Activated CD8-positive, alpha-beta memory T cell treated with anti-CD3 and anti-CD28 coated beads, Interleukin-2, amount 10 ng/mL, durations not matched to agents 7 days and 5 days (primary cell): ENCODE measurements around the gene RPS15. TPM values are rescaled to one million over a fixed set of nuclear protein-coding genes. Genes with fewer than 3 reads are reported as not detected.

Experiments used
- ATAC-seq: fragments of 150-1000 bp; cut with Tn5 transposase; one replicate; pipeline ENCODE4 v1.10.0; 2021; ENCODE audit warnings: moderate library complexity
- CTCF ChIA-PET: fragments of 350-600 bp; sonication (Branson Sonifier 250); formaldehyde crosslinking; loops from one replicate; lab custom pipeline; 2021; ENCODE audit warnings: antibody characterized with exemption; lab: Charles Lee
- DNase-seq: peaks from one replicate; pipeline ENCODE4 v3.0.0-alpha.2; 2020
- H3K27ac Mint-ChIP-seq: one replicate; pipeline ENCODE4 v1.8.0; 2021; ENCODE audit warnings: mild to moderate bottlenecking, mixed read lengths
- H3K27me3 Mint-ChIP-seq: one replicate; pipeline ENCODE4 v1.8.0; 2021; ENCODE audit warnings: mixed read lengths
- H3K36me3 Mint-ChIP-seq: one replicate; pipeline ENCODE4 v1.8.0; 2021; ENCODE audit warnings: mild to moderate bottlenecking, mixed read lengths
- H3K4me1 Mint-ChIP-seq: one replicate; pipeline ENCODE4 v1.8.0; 2021; ENCODE audit warnings: mixed read lengths
- H3K4me3 Mint-ChIP-seq: one replicate; pipeline ENCODE4 v1.8.0; 2021; ENCODE audit warnings: mild to moderate bottlenecking, moderate library complexity, mixed read lengths
- H3K9me3 Mint-ChIP-seq: one replicate; pipeline ENCODE4 v1.8.0; 2022; ENCODE audit warnings: low read depth, mixed read lengths
- total RNA-seq, 2 experiments: library from RNA; stranded (reverse); gene quantifications; one replicate each; pipeline ENCODE4 v1.2.3, GENCODE V29; 2021

The RPS15 gene
- total RNA-seq, 2 experiments from 2014 or later: 1,331 to 1,537 TPM

DNA sequence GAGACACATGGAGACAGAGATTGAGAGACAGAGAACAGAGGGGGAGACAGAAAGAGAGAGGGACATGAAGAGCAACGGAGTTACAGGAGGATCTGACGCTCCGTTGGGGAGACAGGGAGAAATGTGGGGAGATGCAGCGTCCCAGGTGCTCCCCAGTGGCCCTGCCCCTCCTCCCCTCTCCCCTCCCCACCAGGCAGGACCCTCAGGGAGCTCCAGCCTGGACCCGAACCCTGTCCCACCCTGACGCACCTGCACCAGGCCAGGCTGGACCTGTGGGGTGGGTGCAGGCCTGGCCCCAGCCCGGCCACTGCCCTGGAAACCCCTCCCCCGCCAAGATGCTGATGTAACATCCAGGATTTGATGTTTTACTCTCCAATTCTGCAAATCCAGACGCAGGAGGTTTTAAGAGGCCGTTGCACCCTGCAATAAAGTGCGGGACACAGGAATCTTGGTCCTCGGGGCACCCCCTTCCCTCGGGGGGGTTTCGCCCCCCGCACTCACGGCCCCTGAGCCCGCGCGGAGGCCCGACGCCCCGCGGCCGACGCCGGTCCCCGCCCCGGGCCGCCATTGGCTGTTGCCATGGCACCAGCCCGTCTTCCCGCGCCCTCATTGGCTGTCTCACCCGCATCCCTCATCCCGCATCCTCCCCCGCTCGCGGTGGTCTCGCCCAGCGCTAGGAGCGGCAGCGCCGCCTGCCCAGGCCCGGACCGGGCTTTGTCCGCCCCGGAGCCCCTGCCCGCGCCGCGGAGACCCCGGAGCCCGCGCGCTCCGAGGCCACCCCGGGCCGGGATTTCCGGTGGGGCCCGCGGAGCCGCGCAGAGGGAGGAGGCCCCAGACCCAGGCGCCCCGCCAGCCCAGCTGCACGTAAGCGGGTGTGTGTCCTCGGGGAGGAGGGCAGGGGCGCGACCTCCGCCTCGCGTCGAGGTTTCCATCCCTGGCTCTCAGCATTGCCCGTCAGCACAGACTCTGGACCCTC lies 11.6 kb downstream of the RPS15 start, which contains the start of gene APC2:
Gene APC2, plus strand, starts transcription at position 655 of the 976 bp plus-strand sequence. CDS start 2,881 bp downstream, outside the sequence.
- Mint-ChIP-seq H3K36me3 (no peaks in the 10 kb centered on the region), H3K27ac (no peak within 1 kb of the TSS), H3K4me1 (peaks cover 13% of the 10 kb centered on the region), H3K27me3 (peaks cover 55% of the 10 kb centered on the region), H3K4me3 (no peak within 1 kb of the TSS), H3K9me3 (no peaks in the 10 kb centered on the region)
- DNase-seq (no peak), ATAC-seq (peak; percentile 25)
- CTCF ChIA-PET: interaction anchor here (0.8 to 1.6 kb wide), 2 partner anchors 11 to 16 kb away, joined by 3 to 4 read pairs; no protein-coding TSS in a partner anchor

DNA sequence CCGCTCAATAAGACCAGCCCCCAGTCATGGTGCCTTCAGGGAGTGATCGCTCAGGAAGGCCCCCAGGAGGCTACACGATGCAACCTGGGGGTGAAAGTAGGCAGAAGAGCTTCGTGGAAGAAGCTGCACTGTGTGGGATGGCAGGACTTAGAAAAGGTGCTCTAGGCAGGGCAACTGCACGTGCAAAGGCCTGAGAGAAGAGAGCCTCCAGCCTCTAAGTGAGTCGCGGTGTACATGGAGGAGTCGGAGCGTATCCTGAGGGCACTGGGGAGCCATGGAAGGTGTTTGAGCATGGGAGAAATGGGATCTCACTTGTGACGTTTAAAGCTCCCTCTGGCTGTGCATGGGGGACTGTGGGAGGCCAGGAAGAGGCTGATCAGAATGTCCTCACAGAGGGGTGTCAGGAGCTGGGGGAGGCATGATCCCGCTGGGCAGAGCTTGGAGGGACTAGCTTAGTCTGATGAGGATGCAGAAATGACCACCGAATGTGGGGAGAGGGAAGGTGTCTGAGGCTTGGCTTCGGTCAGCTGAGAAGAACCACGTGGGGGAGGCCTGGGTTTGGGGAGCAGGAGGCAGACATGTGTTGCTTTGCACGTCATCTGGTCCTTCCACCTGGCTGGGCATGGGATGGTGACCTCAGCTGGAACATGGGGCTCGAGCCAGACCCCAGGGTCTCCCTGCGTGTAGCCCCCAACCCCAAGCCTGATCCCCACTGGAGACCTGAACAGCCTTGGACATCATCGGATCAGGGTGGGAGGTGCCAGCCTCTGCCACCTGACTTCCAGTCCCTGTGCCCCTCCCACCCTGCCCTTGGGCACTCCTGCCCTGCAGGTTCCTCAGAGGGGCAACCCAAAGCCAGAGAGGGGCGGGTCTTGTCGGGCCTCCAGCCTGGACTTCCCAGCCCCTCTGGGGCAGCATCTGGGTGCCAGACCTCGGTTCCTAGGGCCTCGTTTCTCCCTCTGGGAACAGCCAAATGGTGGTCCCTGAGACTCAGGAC lies 12.8 kb downstream of the RPS15 start:
- CTCF ChIA-PET: interaction anchor here (0.8 to 1.6 kb wide), 2 partner anchors 12 to 15 kb away, joined by 3 to 4 read pairs; no protein-coding TSS in a partner anchor
- H3K27ac Mint-ChIP-seq: no peak overlapping the region

DNA sequence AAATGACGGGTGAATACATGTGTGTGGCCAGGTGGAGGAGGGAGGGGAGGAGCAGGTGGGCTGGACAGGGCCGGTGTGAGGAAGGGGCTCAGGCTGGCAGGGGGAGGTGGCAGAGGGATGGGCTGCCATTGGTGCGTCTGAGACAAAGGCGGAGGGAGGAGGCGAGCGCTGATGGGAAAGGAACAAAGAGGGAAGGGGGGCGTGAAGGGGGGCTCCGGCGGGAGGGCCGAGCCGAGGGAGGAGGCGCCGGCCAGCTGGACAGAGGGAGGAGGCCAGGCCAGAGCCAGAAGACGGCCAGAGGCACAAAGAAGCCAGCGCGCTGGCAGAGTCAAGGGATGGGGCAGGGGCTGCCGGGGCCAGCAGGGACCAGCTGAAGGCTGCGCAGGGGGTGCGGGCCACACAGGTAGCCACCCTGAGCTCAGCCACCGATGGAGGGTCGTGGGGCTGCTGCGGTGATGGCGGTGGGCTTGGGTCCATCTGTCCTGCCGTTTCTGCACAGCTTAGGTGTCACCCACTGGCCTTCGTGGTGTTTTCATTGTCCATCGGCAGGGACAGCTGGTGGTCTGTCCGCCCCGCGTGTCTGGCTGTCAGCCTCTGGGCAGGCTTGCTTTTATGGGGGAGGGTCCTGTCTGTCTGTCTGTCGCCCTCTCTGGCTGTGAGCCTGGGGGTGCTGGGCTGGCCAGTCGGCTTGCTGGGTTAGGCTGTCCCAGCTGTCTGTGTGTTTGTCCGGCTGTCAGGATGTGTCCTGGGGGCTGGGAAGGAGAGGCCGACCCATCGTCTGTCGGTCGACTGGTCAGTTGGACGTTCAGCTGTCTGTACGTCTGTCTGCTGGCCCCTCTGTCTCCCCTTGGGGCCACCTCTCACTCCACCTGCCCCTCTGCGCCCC lies 14.0 kb downstream of the RPS15 start:
- H3K36me3 Mint-ChIP-seq: no peaks in the 10 kb centered on the region
- CTCF ChIA-PET: interaction anchor here (1.4 kb wide), 1 partner anchor 94 kb away, joined by 3 read pairs; no protein-coding TSS in a partner anchor
- DNase-seq: no peak
- no peak for ATAC-seq
- H3K4me3 Mint-ChIP-seq: no peak overlapping the region
- peaks cover 58% of the 10 kb centered on the region for H3K27me3 Mint-ChIP-seq
- peaks cover 15% of the 10 kb centered on the region for H3K4me1 Mint-ChIP-seq
- no peak overlapping the region for H3K27ac Mint-ChIP-seq
- H3K9me3 Mint-ChIP-seq: no peaks in the 10 kb centered on the region

More for the DNA sequence above, 12.8 kb downstream of the RPS15 start:
- H3K36me3 Mint-ChIP-seq: no peaks in the 10 kb centered on the region
- DNase-seq (no peak), ATAC-seq (no peak)
- no peak overlapping the region for H3K4me3 Mint-ChIP-seq
- no peaks in the 10 kb centered on the region for H3K9me3 Mint-ChIP-seq
- H3K27me3 Mint-ChIP-seq: peaks cover 62% of the 10 kb centered on the region
- peaks cover 15% of the 10 kb centered on the region for H3K4me1 Mint-ChIP-seq

- H3K27ac Mint-ChIP-seq: no peak overlapping the region
- no peaks in the 10 kb centered on the region for H3K9me3 Mint-ChIP-seq
- H3K4me1 Mint-ChIP-seq: peaks cover 15% of the 10 kb centered on the region
- DNase-seq (no peak), ATAC-seq (no peak)
- peaks cover 55% of the 10 kb centered on the region for H3K27me3 Mint-ChIP-seq
- H3K36me3 Mint-ChIP-seq: no peaks in the 10 kb centered on the region
- no peak overlapping the region for H3K4me3 Mint-ChIP-seq
- CTCF ChIA-PET: interaction anchor here (1.2 to 2.1 kb wide), 3 partner anchors 8 to 93 kb away, joined by 3 to 11 read pairs (median 3); no protein-coding TSS in a partner anchor
Measured at GRCh38 chr19:1452802-1453524, 14.8 kb downstream of the RPS15 start.

GRCh38 chr19:1453525-1454364 lies 15.5 kb downstream of the RPS15 start:
- no peak overlapping the region for H3K4me3 Mint-ChIP-seq
- peaks cover 15% of the 10 kb centered on the region for H3K4me1 Mint-ChIP-seq
- DNase-seq (no peak), ATAC-seq (no peak)
- no peaks in the 10 kb centered on the region for H3K36me3 Mint-ChIP-seq
- H3K27me3 Mint-ChIP-seq: peaks cover 57% of the 10 kb centered on the region
- H3K27ac Mint-ChIP-seq: no peak overlapping the region
- H3K9me3 Mint-ChIP-seq: no peaks in the 10 kb centered on the region
- CTCF ChIA-PET: interaction anchor here (1.2 to 2.7 kb wide), 5 partner anchors 9 to 93 kb away, joined by 3 to 15 read pairs (median 4); partner anchors contain the start of gene REEP6

- CTCF ChIA-PET: interaction anchor here (1.0 to 2.7 kb wide), 5 partner anchors 10 to 153 kb away, joined by 4 to 15 read pairs (median 10); partner anchors contain the start of gene REEP6
- DNase-seq (no peak), ATAC-seq (no peak)
- peaks cover 51% of the 10 kb centered on the region for H3K27me3 Mint-ChIP-seq
- H3K9me3 Mint-ChIP-seq: no peaks in the 10 kb centered on the region
- H3K36me3 Mint-ChIP-seq: no peaks in the 10 kb centered on the region
- H3K27ac Mint-ChIP-seq: no peak overlapping the region
- peaks cover 11% of the 10 kb centered on the region for H3K4me1 Mint-ChIP-seq
- no peak overlapping the region for H3K4me3 Mint-ChIP-seq
Measured at GRCh38 chr19:1455002-1455335, 16.8 kb downstream of the RPS15 start.

DNA sequence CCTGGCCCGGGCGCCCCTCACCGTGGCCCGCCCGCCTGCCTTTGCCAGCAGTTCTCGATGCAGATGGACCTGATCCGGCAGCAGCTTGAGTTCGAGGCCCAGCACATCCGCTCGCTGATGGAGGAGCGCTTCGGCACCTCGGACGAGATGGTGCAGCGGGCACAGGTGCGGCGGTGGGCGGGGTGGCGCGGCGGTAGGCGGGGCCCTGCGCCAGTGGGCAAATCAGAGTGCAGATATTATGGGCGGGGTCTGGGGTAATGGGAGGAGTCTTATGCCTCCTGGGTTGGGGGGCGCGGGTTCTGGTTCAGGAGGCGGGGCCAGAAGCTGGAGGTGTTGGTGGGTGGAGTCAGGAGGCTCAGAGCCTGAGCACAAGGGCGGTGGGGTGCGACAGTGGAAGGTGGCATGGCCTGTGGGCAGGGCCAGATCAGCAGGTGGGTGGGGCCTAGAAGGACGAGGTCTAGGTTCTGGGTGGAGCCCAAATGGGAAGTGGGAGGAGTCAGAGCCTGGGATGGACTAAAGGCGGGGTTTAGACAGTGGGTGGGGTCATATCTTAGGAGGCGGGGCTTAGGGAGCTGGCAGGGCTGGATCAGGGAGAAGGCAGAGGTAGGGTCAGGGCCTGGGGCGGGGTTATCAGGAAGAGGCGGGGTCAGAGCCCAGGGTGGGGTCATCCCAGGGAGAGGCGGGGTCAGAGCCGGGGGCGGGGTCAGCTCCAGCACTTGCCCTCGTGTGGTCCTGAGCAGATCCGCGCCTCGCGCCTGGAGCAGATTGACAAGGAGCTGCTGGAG lies 17.3 kb downstream of the RPS15 start:
- ATAC-seq: peak; percentile 75
- DNase-seq: peak; percentile 74
- Mint-ChIP-seq H3K36me3 (no peaks in the 10 kb centered on the region), H3K4me3 (no peak overlapping the region), H3K4me1 (peaks cover 11% of the 10 kb centered on the region), H3K27me3 (peaks cover 48% of the 10 kb centered on the region), H3K9me3 (no peaks in the 10 kb centered on the region), H3K27ac (no peak overlapping the region)
- CTCF ChIA-PET: interaction anchor here (1.0 to 2.7 kb wide), 4 partner anchors 10 to 153 kb away, joined by 4 to 15 read pairs (median 8); partner anchors contain the start of gene REEP6

- peaks cover 40% of the 10 kb centered on the region for H3K27me3 Mint-ChIP-seq
- H3K4me3 Mint-ChIP-seq: no peak overlapping the region
- ATAC-seq (no peak), DNase-seq (no peak)
- no peaks in the 10 kb centered on the region for H3K9me3 Mint-ChIP-seq
- H3K4me1 Mint-ChIP-seq: peaks cover 10% of the 10 kb centered on the region
- CTCF ChIA-PET: interaction anchor here (1.5 to 2.7 kb wide), 2 partner anchors 10 to 11 kb away, joined by 10 to 15 read pairs; no protein-coding TSS in a partner anchor
- no peaks in the 10 kb centered on the region for H3K36me3 Mint-ChIP-seq
- H3K27ac Mint-ChIP-seq: no peak overlapping the region
Measured at GRCh38 chr19:1456121-1456900, 18.1 kb downstream of the RPS15 start.

DNA sequence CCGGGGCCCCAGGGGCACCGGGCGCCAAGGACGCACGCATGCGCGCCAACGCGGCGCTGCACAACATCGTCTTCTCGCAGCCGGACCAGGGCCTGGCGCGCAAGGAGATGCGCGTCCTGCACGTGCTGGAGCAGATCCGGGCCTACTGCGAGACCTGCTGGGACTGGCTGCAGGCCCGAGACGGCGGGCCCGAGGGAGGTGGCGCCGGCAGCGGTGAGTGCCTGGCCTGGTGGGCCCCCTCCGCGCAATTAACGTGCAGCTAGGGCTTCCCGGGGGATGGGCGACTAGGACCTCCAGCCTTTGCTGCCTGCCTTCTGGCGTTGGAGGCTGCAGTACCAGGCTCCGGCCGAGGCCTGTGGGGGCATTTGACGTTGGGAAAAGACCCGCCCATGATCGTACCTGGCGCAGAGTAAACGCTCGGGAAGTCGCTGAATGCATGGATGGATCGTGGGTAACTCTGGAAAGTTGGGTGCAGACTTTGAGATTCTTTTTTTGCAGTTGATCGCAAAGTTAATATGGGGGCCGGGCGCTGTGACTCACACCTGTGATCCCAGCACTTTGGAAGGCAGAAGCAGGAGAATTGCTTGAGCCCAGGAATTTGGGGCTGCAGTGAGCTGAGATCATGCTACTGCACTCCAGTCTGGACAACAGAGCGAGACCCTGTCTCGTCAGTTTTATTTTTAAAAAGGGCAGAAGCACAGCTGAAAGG lies 19.0 kb downstream of the RPS15 start:
- Mint-ChIP-seq H3K9me3 (no peaks in the 10 kb centered on the region), H3K36me3 (no peaks in the 10 kb centered on the region), H3K4me3 (no peak overlapping the region), H3K4me1 (peaks cover 10% of the 10 kb centered on the region), H3K27me3 (peaks cover 34% of the 10 kb centered on the region), H3K27ac (no peak overlapping the region)
- CTCF ChIA-PET: interaction anchor here (1.2 kb wide), 1 partner anchor 12 kb away, joined by 4 read pairs; no protein-coding TSS in a partner anchor
- DNase-seq (no peak), ATAC-seq (no peak)
